GM12874 (cell line): ENCODE results near the gene PSMD5.

Experiments
- CTCF ChIP-seq: IDR thresholded peaks from 2 replicates; pipeline ENCODE4 v1.5.1; 2011; ENCODE audit warnings: low read depth, mild to moderate bottlenecking, control low read depth, low read length, moderate library complexity; ENCODE audit not compliant: insufficient read depth

Gene PSMD5

GRCh38 chr9:120818595-120818994 lies 24.1 kb downstream of the PSMD5 start:
- no peak for TF ChIP-seq CTCF

GRCh38 chr9:120815075-120815474 lies 27.6 kb downstream of the PSMD5 start:
- TF ChIP-seq CTCF, result no peak

GRCh38 chr9:120808931-120809330 lies 33.8 kb downstream of the PSMD5 start:
- TF ChIP-seq CTCF, result no peak

GRCh38 chr9:120807607-120808379 lies 34.9 kb downstream of the PSMD5 start:
- no peak for TF ChIP-seq CTCF

GRCh38 chr9:120801441-120801840 lies 41.3 kb downstream of the PSMD5 start:
- no peak for TF ChIP-seq CTCF

GRCh38 chr9:120792898-120793765 lies 49.6 kb downstream of the PSMD5 start, which contains the start of gene FBXW2:
TSS of gene FBXW2 (minus strand) at chr9:120793416. CDS start at chr9:120788258, 5,158 bp downstream.
- no peak for TF ChIP-seq CTCF

GRCh38 chr9:120791161-120791560 lies 51.6 kb downstream of the PSMD5 start:
- TF ChIP-seq CTCF, result no peak
